Pancreas (tissue), 10 donors: ENCODE data around the gene CPM. TPM values are rescaled to one million over a fixed set of nuclear protein-coding genes. Genes with fewer than 3 reads are reported as not detected.

Experiments used
- ATAC-seq, 4 donors: fragments of 200-7000 bp; cut with Tn5 transposase; one replicate each; pipeline versions ENCODE4 v1.8.0 to v1.9.1; 2020; ENCODE audit warnings: mild to moderate bottlenecking in 4 of 4, moderate library complexity in 4 of 4
- DNase-seq, 6 donors: peaks; one replicate each; pipeline ENCODE4 v3.0.0-alpha.2; 2020
- FAIRE-seq: peaks from 2 replicates; lab custom pipeline; 2012; peaks lifted over from hg19 to GRCh38; lab: Jason Lieb, UNC
- H3K27ac ChIP-seq, 4 donors: fragments of 200-600 bp; sonication (generic); 1 replicate in 3 of 4; 2 replicates in 1 of 4; pipeline versions ENCODE4 v1.5.0 to v1.8.0; 2020
- H3K27me3 ChIP-seq, 4 donors: fragments of 200-600 bp; one replicate each; pipeline ENCODE4 v1.8.0; 2021
- H3K36me3 ChIP-seq, 3 donors: fragments of 200-600 bp; sonication (generic) in 1 of 3; one replicate each; pipeline versions ENCODE4 v1.5.0 to v1.8.0; 2020 to 2021
- H3K4me1 ChIP-seq, 3 donors: fragments of 200-600 bp; one replicate each; pipeline ENCODE4 v1.8.0; 2021
- H3K4me3 ChIP-seq, 4 donors: fragments of 200-600 bp; sonication (generic) in 2 of 4; one replicate each; pipeline versions ENCODE4 v1.5.0 to v1.8.0; 2020 to 2021
- H3K9me3 ChIP-seq, 4 donors: fragments of 200-600 bp; one replicate each; pipeline ENCODE4 v1.8.0; 2021
- CTCF ChIP-seq, 4 donors: fragments of 200-600 bp; sonication (generic) in 3 of 4; IDR thresholded peaks; one replicate each; pipeline versions ENCODE4 v1.5.0 to v1.8.0; 2021; ENCODE audit warnings: antibody characterized with exemption in 4 of 4
- WGBS, 2 donors: extraction: QIAGEN DNeasy Blood & Tissue Kit; methylation state at CpG; one replicate each; pipeline ENCODE4 v1.1.7; 2013; 5-methylcytosine and 5-hydroxymethylcytosine counted together
- intact Hi-C, 3 donors: fragments of 100-400 bp; cut with DNase I; formaldehyde crosslinking; loops; one replicate each; pipeline versions ENCODE4 v1.11.1 to v1.14.2; 2022
- polyA plus RNA-seq, 2 donors: library from polyadenylated mRNA; stranded (reverse); fragments of 200-250 nt; gene quantifications; one replicate each; pipeline ENCODE4 v1.2.3, GENCODE V29; 2013
- total RNA-seq, 6 donors: library from RNA; stranded (reverse); fragmentation: NEBNext Ultra II Directional in 4 of 6; extraction: Animal tissue kit (Norgen Biotek cat#: 25700) in 4 of 6; gene quantifications; one replicate each; pipeline versions ENCODE4 v1.2.1 to v1.2.4, GENCODE V29; 2021 to 2023
- donor health status: healthy with polysubstance abuse.
- donor health status: DM: no; HTN: no; CAD: no; lungs with moderate emphysema.
- donor health status: DM: no; HTN: no; CAD: no.
- donor health status: control.
- donor health status: control.
- donor health status: Bipolar disorder and iron deficiency.
- donor health status: DM: yes; HTN: yes; CAD: no.
- donor health status: DM: no; HTN: no; CAD: no.
- donor health status: DM: no; HTN: no; CAD: no.
- donor health status: DM: yes; HTN: yes; CAD: no.

Gene CPM
- total and polyA plus RNA-seq, 8 donors: 4.3 to 49.2 (median 11.1) TPM

GRCh38 chr12:68971404-68971803 lies 38.4 kb upstream of the CPM start:
- FAIRE-seq (no peak), ATAC-seq (peak in 1 of 4 donors; percentile 47), DNase-seq (no peak)
- 95 to 98% methylated on average over 8 of the region's 8 CpGs for WGBS, 2 donors
- no peaks in the 10 kb centered on the region for H3K27me3 ChIP-seq
- no peaks in the 10 kb centered on the region for H3K36me3 ChIP-seq
- intact Hi-C loops: no loop called here
- no peak for TF ChIP-seq CTCF (IDR thresholded peaks at IDR 0.05)
- no peaks in the 10 kb centered on the region for H3K9me3 ChIP-seq
- peaks cover 5 to 12% (median 12%) of the 10 kb centered on the region in 3 donors for H3K4me1 ChIP-seq
- H3K4me3 ChIP-seq: no peak overlapping the region
- H3K27ac ChIP-seq: no peak overlapping the region

DNA sequence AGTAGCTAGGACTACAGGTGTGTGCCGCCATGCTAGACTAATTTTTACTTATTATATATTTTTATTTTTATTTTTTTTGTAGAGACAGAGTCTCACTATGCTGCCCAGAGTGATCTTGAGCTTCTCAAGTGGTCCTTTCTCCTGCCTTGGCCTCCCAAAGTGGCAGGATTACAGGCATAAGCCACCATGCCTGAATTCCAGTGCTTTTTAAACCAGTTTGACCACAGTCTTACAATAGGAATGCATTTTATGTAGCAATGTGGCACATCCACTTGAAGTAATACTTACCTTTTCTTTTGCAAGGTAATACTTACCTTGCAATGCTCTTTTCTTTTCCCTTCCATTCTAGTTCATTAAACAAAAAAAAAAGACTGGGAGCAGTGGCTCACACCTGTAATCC lies 38.0 kb upstream of the CPM start:
- intact Hi-C loops: no loop called here
- FAIRE-seq: no peak
- DNase-seq: no peak
- no peak overlapping the region for H3K27ac ChIP-seq
- H3K9me3 ChIP-seq: no peaks in the 10 kb centered on the region
- 93 to 100% methylated on average over 1 of the region's 1 CpG for WGBS, 2 donors
- no peaks in the 10 kb centered on the region for H3K36me3 ChIP-seq
- H3K4me3 ChIP-seq: no peak overlapping the region
- H3K27me3 ChIP-seq: no peaks in the 10 kb centered on the region
- no peak for TF ChIP-seq CTCF (IDR thresholded peaks at IDR 0.05)
- ATAC-seq: no peak
- H3K4me1 ChIP-seq: peaks cover under 1 to 7% (median 7%) of the 10 kb centered on the region in 3 donors

DNA sequence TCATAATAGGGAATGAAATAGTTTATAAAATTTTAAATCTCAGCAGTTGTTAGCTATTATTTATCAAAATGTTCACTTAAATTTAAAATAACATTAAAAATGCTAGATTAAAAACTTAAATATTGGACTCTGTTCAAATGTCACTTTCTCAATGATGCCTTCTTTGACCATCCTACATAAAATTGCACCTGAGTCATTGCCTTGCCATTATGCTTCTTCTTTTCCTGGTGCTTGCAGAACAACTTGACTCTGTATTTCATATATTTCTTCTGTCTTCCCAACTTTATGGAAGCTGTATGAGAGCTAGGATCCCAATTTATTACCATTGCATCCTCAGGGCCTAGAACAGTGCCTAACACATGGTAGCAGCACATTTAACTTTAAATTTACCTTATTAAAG lies 37.3 kb upstream of the CPM start:
- intact Hi-C loops: no loop called here
- Histone ChIP-seq H3K27ac (no peak overlapping the region), H3K27me3 (no peaks in the 10 kb centered on the region), H3K4me3 (no peak overlapping the region), H3K4me1 (peaks cover 0 to under 1% (median under 1%) of the 10 kb centered on the region in 3 donors), H3K36me3 (no peaks in the 10 kb centered on the region), H3K9me3 (no peaks in the 10 kb centered on the region)
- no peak for TF ChIP-seq CTCF (IDR thresholded peaks at IDR 0.05)
- ATAC-seq (no peak), DNase-seq (no peak), FAIRE-seq (no peak)

GRCh38 chr12:68967046-68967445 lies 34.1 kb upstream of the CPM start:
- intact Hi-C loops: no loop called here
- no peak for TF ChIP-seq CTCF (IDR thresholded peaks at IDR 0.05)
- WGBS, 2 donors: 79 to 87% methylated on average over 3 of the region's 3 CpGs
- DNase-seq (no peak), FAIRE-seq (no peak), ATAC-seq (no peak)
- no peaks in the 10 kb centered on the region for H3K36me3 ChIP-seq
- H3K27ac ChIP-seq: no peak overlapping the region
- no peaks in the 10 kb centered on the region for H3K4me1 ChIP-seq
- H3K4me3 ChIP-seq: no peak overlapping the region
- no peaks in the 10 kb centered on the region for H3K9me3 ChIP-seq
- no peaks in the 10 kb centered on the region for H3K27me3 ChIP-seq

- WGBS, 2 donors: 94% methylated on average over 7 of the region's 7 CpGs
- no peak for DNase-seq
- intact Hi-C loops: no loop called here
- no peak for ATAC-seq
- no peak for FAIRE-seq
- Histone ChIP-seq H3K4me3 (no peak overlapping the region), H3K9me3 (no peaks in the 10 kb centered on the region), H3K4me1 (no peaks in the 10 kb centered on the region), H3K27me3 (no peaks in the 10 kb centered on the region), H3K36me3 (no peaks in the 10 kb centered on the region), H3K27ac (no peak overlapping the region)
- no peak for TF ChIP-seq CTCF (IDR thresholded peaks at IDR 0.05)
These were observed 31.1 kb upstream of the CPM start for GRCh38 chr12:68963856-68964745.
